Stimulated activated CD4-positive, alpha-beta T cell treated with anti-CD3 and anti-CD28 coated beads, Interleukin-12 subunit alpha, Interleukin-12 subunit beta, amount 100 ng/mL, for 48 hours (primary cell): ENCODE results near the gene OR1B1.
"Not testable (repeated sequence)": the region's sequence is repeated elsewhere in the genome, so short reads cannot be mapped to it uniquely, and the experiment has no call there.

Source experiments
- DNase-seq, 3 donors: peaks; one replicate each; pipeline ENCODE4 v3.0.0-alpha.2; 2020; ENCODE audit warnings: low read depth in 2 of 3, low spot score in 1 of 3

The OR1B1 gene

DNA sequence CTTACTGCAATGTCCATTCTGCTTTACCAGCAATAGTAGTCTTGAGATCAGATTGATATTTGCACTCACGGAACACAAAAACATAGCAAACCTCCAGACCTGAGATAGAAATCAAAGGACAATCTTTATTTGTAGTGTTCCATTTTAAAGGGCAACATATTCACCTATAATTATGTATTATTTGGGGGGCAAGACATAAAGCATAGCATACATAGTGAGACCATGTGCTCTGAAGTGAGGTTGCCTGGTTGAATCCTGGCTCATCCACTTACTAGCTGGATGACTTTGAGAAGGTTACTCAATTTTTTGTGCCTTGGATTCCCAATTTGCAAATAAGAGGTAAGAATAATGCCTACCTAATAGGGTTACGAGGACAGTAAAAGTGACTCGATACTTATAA, at the start of gene OR1B1:
TSS of gene OR1B1 (minus strand) at position 101 of the 400 bp plus-strand sequence.
- DNase-seq, result no peak

DNA sequence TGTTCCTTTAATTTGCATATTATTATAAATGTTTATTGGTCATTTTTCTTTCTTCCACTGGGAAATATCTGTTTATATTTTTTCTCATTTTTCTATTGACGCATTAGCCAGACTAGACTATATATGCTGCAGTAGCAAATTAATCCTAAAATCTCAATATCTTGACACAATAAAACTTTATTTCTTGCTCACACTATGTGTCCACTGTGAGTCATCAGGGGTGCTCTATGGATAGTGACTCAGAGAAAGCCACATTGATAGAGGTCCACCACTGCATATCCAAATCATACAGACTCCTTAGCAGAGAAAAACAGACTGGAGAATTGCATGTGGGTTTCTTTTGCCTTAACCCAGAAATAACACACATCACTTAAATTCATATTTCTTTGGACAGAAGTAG, 38.3 kb upstream of the OR1B1 start:
- DNase-seq, result no peak

DNA sequence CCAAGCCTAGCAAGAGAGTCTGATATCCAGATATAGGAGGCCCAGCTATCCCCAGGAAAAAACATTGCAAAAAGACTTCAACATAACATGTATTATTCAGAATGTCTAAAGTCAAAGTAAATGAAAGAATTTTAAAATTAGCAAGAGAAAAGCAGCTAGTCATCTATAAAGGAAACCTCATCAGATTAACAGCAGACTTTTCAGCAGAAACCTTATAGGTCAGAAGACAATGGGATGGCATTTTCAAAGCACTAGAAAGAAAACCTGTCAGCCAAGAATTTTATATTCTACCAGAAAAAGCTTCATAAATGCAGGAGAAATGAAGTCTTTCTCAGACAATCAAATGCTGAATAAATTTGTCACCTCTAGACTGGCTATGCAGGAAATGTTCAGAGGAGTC, 27.4 kb upstream of the OR1B1 start:
- no peak for DNase-seq

DNA sequence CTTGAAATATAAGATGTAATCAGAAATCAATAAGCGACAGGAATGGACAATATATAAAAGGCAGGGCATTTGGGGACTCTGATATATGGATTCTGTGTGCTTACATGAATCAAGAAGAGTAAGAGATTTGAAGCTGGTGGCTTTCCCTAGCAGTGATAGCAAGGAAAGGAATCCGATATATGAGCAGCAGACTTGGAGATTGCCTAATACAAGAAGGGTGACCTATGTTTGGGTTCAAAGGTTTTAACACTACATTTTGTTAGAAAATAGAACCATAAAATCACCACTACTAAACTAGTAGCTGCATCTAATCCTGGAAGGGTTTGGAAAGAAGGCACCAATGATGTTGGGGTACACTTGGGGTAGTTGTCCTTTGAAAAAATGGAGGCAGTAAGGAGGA, 15.1 kb upstream of the OR1B1 start:
- no peak for DNase-seq

DNA sequence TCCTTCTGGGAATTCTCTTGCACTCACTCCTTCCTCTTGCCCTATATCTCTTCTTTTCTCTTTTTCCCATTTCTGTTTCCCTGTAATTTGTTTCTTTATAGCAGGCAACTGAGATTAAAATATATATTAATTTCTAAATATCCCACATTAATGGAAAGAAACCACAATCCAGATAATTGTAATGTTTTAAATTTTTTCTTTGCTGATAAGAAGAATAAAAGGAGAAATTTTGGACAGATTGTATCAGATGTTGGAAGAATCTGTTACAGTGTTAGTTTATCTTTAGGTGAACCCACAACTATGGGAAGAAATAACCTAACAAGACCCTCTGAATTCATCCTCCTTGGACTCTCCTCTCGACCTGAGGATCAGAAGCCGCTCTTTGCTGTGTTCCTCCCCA, 4.0 kb upstream of the OR1B1 start, which contains the start of gene OR1L1:
TSS of gene OR1L1 (plus strand) at position 301 of the 400 bp plus-strand sequence. CDS start at position 301, 0 bp downstream.
- DNase-seq, result no peak

DNA sequence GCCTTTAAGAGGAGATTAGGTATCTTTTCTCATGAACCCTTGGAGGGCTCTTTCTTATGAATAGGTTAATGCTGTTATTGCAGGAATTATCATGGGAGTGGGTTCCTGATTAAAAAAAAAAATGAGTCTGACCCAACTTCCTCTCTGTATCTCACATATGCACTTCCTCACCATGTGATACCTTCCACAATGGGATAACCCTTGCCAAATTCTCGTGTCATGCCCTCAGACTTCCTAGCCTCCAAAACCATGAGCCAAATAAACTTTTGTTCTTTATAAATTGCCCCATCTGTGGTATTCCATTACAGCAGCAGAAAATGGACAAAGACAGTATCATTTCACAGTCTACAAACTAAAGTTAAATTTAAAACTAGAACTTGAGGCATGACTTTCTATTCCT, 1.0 kb downstream of the OR1B1 start:
- no peak for DNase-seq

DNA sequence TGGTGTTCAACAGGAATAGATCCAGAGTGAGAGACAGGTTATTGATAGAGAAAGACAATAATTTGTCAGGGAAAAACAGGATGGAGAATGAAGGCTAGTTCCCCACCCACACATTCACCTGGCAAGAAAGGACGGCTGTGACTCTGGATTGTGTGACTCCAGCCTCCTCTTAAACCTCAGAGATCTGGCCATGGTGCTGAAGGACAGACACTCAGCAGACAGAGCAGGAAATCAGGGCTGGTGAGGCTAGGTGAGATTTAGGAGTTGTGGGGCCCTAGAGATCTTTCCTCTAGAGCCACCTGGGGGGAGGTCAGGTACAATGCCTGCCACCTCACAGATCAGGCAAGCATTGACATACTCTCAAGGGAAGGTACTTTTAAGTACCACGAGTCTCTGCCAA, 15.2 kb downstream of the OR1B1 start:
- DNase-seq, result no peak

DNA sequence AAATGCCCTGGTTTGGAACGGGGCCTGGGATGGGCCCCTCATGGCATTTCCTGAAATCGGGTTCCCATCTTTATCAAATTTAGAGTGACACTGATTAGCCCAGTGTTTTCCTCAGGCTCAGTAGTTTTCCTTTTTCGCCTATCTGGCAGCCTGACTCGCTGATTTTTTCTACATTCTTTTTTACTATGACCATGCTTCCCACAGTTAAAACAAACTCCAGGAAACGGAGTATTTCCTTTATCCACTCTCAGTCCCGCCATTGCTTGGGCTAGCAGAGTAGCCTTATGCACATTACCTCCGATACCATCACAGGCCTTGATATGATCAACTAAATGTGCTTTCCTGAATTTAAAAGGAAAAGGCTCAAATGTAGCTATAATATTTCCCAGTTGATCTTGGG, 37.4 kb downstream of the OR1B1 start:
- no peak for DNase-seq

DNA sequence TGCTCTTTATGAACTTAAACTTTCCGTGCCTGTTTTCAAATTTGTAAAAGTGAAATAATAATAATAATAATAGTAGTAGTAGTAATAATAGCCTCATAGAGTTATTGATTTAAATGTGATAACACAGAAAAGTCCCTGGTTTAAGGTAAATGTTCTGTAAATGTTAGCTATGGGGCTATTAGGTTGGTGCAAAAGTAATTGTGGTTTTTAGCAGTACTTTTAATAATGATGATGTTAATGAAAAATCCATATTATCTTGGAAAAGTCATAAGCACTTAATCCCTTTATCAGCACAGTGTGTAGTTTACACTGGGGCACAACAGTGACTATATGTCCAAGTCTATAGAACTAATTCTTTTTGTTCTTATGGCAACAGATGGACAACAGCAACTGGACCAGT, 43.1 kb downstream of the OR1B1 start, which contains the start of gene OR1Q1:
TSS of gene OR1Q1 (plus strand) at position 377 of the 400 bp plus-strand sequence. CDS start at position 377, 0 bp downstream.
- no peak for DNase-seq

DNA sequence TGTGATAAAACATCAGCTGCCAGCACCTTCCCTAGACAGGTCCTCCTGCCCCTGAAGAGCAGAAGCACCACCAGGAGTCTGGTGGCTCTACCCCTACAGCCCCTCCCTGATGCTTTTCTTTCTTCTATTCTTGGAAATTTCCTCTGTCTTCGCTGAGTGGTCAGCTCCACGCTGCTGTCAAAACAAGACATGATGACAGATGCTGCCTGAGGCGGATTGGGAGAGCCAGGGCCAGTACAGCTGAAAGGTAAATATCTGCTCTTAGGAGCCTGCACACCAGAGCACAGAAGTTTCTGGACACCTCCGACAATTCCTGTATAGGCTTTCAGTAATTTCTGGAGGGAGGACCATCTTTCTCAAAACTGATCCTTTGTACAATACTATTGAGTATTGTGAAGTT, 47.6 kb downstream of the OR1B1 start:
- no peak for DNase-seq

DNA sequence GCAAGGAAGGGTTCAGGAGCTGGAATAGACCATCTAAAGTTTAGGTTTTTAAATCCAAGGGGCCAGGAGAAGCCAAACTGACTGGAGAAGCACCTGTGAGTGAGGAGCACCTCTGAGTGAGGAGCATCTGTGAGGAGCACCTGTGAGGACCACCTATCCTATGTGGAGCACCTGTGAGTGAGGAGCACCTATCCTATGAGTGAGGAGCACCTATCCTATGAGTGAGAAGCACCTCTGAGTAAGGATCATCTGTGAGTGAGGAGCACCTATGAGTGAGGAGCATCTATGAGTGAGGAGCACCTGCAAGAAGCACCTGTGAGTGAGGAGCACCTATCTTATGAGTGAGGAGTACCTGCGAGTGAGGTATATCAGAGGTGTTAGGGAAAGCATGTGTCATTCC, 50.8 kb downstream of the OR1B1 start:
- no peak for DNase-seq

DNA sequence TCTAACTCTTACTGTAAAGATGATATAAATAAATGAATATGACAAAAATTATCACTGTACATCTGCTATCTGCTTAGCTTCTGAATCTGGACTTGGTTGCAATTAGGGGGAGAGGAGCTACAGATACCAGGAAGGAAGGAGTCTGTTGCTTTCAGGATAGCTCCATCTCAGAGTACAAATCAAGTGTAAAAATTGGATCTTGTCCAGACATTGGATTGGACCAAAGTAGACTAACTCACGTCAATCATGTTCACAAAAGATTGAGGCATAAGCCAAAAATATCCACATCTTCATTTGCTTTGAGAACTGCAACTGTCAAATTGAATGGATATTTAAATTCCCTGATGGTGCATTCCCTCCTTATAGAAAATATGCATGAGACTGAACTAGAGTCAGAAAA, 51.7 kb downstream of the OR1B1 start:
- no peak for DNase-seq

DNA sequence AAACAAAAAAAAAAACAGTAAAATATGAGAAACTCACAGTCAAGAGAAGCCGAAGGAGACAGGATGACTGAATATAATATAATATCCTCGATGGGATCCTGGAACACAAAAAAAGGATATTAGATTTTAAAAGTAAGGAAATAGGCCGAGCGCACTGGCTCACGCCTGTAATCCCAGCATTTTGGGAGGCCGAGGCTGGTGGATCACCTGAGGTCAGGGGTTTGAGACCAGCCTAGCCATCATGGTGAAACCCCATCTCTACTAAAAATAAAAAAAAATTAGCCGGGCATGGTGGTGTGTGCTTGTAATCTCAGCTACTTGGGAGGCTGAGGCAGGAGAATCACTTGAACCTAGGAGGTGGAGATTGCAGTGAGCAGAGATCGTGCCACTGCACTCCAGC, 74.1 kb downstream of the OR1B1 start, which contains the start of gene OR1L8:
TSS of gene OR1L8 (minus strand) at position 101 of the 400 bp plus-strand sequence. CDS start 14,907 bp downstream, outside the sequence.
- not testable (repeated sequence) for DNase-seq

DNA sequence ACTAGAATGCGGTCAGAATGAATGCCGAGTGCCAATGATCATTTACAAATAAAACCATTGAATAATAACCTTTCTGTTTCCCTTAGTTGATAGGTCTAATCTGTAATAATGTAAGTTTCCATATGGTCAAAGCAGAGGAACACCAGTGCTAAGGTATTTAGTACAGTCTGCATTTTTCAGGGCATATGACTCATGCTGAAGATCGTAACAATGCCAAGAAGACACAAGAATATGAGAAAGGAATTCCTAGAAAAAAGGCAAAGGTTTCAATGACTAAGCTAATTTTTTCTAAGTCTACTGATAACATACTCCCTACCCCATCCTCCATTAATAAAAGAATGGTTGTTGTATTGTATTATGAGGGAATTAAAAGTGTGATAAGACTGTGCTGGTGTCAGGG, 77.1 kb downstream of the OR1B1 start:
- DNase-seq, result no peak

DNA sequence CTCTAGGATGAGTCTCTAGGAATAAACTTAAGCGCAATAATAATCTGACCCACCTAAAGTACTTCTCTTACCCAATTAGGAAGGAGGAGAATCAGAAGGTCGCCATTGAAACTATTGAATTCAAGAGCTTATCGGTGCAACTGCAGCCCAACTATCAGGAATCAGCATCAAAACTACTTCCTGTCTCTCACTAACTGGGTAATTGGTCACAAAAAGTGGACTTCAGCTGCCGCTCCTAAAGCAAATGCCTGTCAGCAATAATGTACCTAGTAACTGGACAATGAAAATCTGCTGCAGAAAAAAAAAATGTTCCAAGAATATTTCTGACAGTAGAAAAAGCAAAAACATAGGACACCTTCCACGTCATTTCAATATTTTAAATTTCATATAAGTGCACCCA, 77.6 kb downstream of the OR1B1 start:
- DNase-seq, result no peak
